ENCODE data around the gene RGL2. TPM values are rescaled to one million over a fixed set of nuclear protein-coding genes. Genes with fewer than 3 reads are reported as not detected.

RGL2 gene
- total and polyA plus RNA-seq, 2 of the 13 experiments (the other 11 are each of a cell fraction or from before 2014, with no cell fraction given), result 22.9 to 47.4 TPM

- peak; percentile 73 for TF ChIP-seq THRA (CRISPR knock-in tag; IDR thresholded peaks at IDR 0.05; ENCODE audit: borderline replicate concordance)
- TF ChIP-seq MIER3 (CRISPR knock-in tag; IDR thresholded peaks at IDR 0.05; ENCODE audit: borderline replicate concordance), result peak; percentile 66; the same call in 1 of the 2 replicates
- peak; percentile 84 for TF ChIP-seq ZNF124 (CRISPR knock-in tag; IDR thresholded peaks at IDR 0.05)
- 0 out of 2 replicates have a peak, but pooled peaks have one; percentile 46 for TF ChIP-seq ZNF275 (CRISPR knock-in tag; IDR thresholded peaks at IDR 0.05; ENCODE audit: borderline replicate concordance)
- TF ChIP-seq ZMYM2 (CRISPR knock-in tag; IDR thresholded peaks at IDR 0.05), result peak; percentile 16; the same call in 1 of the 2 replicates
- no peak for TF ChIP-seq TBX3 (IDR thresholded peaks at IDR 0.05; ENCODE audit: borderline replicate concordance)
- TF ChIP-seq ZNF782 (CRISPR knock-in tag; IDR thresholded peaks at IDR 0.05; ENCODE audit: borderline replicate concordance), result no peak
- TF ChIP-seq ZSCAN21 (CRISPR knock-in tag; IDR thresholded peaks at IDR 0.05; ENCODE audit: borderline replicate concordance), result peak; percentile 78
- TF ChIP-seq, protein P1, sequence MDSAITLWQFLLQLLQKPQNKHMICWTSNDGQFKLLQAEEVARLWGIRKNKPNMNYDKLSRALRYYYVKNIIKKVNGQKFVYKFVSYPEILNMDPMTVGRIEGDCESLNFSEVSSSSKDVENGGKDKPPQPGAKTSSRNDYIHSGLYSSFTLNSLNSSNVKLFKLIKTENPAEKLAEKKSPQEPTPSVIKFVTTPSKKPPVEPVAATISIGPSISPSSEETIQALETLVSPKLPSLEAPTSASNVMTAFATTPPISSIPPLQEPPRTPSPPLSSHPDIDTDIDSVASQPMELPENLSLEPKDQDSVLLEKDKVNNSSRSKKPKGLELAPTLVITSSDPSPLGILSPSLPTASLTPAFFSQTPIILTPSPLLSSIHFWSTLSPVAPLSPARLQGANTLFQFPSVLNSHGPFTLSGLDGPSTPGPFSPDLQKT (CRISPR knock-in tag; IDR thresholded peaks at IDR 0.05; ENCODE audit: borderline replicate concordance), result peak; percentile 60; the same call in 1 of the 2 replicates
- peak; percentile 50 for TF ChIP-seq TBL1XR1 (IDR thresholded peaks at IDR 0.05; ENCODE audit: borderline replicate concordance, low read length, partially characterized antibody)
- TF ChIP-seq HIVEP1 (CRISPR knock-in tag; IDR thresholded peaks at IDR 0.05), result peak; percentile 89
- TF ChIP-seq ZC3H13 (CRISPR knock-in tag; IDR thresholded peaks at IDR 0.05), result peak; percentile 90
- no peak; the same call in 1 of the 2 replicates for TF ChIP-seq ZNF790 (CRISPR knock-in tag; IDR thresholded peaks at IDR 0.05; ENCODE audit: borderline replicate concordance)
- TF ChIP-seq GATA4 (IDR thresholded peaks at IDR 0.05; ENCODE audit: borderline replicate concordance, low read depth), result 0 out of 2 replicates have a peak, but pooled peaks have one; percentile 51
- peak; percentile 89 for TF ChIP-seq ZBTB3 (CRISPR knock-in tag; IDR thresholded peaks at IDR 0.05; ENCODE audit: borderline replicate concordance, low read depth)
- TF ChIP-seq ZNF280B (CRISPR knock-in tag; IDR thresholded peaks at IDR 0.05; ENCODE audit: borderline replicate concordance), result peak; percentile 75
- peak; percentile 83; the same call in 1 of the 2 replicates for TF ChIP-seq ZNF556 (CRISPR knock-in tag; IDR thresholded peaks at IDR 0.05; ENCODE audit: borderline replicate concordance)
- TF ChIP-seq, protein P2, sequence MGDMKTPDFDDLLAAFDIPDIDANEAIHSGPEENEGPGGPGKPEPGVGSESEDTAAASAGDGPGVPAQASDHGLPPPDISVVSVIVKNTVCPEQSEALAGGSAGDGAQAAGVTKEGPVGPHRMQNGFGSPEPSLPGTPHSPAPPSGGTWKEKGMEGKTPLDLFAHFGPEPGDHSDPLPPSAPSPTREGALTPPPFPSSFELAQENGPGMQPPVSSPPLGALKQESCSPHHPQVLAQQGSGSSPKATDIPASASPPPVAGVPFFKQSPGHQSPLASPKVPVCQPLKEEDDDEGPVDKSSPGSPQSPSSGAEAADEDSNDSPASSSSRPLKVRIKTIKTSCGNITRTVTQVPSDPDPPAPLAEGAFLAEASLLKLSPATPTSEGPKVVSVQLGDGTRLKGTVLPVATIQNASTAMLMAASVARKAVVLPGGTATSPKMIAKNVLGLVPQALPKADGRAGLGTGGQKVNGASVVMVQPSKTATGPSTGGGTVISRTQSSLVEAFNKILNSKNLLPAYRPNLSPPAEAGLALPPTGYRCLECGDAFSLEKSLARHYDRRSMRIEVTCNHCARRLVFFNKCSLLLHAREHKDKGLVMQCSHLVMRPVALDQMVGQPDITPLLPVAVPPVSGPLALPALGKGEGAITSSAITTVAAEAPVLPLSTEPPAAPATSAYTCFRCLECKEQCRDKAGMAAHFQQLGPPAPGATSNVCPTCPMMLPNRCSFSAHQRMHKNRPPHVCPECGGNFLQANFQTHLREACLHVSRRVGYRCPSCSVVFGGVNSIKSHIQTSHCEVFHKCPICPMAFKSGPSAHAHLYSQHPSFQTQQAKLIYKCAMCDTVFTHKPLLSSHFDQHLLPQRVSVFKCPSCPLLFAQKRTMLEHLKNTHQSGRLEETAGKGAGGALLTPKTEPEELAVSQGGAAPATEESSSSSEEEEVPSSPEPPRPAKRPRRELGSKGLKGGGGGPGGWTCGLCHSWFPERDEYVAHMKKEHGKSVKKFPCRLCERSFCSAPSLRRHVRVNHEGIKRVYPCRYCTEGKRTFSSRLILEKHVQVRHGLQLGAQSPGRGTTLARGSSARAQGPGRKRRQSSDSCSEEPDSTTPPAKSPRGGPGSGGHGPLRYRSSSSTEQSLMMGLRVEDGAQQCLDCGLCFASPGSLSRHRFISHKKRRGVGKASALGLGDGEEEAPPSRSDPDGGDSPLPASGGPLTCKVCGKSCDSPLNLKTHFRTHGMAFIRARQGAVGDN (CRISPR knock-in tag; IDR thresholded peaks at IDR 0.05), result peak; percentile 91
Observed at GRCh38 chr6:33299237-33299944, 649 bp upstream of the RGL2 start (continued).

Measured in HepG2 (cell line).